ENCODE data around the gene SCAANT1. TPM values are rescaled to one million over a fixed set of nuclear protein-coding genes. Genes with fewer than 3 reads are reported as not detected.

Gene SCAANT1
- total RNA-seq, 1 donor from 2014 or later: not detected

GRCh38 chr3:63878394-63879060, 33.7 kb downstream of the SCAANT1 start:
- Mint-ChIP-seq H3K27me3 (ENCODE audit: unreplicated experiment) (no peaks in the 10 kb centered on the region), H3K4me3 (ENCODE audit: unreplicated experiment) (no peak overlapping the region), H3K36me3 (ENCODE audit: low read depth, unreplicated experiment) (no peaks in the 10 kb centered on the region), H3K9me3 (ENCODE audit: unreplicated experiment) (no peaks in the 10 kb centered on the region), H3K27ac (ENCODE audit: unreplicated experiment) (no peak overlapping the region), H3K4me1 (ENCODE audit: unreplicated experiment) (no peaks in the 10 kb centered on the region)
- TF ChIP-seq CTCF (IDR thresholded peaks at IDR 0.05; ENCODE audit: unreplicated experiment): no peak
- no peak for DNase-seq (ENCODE audit: low spot score)

- Mint-ChIP-seq H3K36me3 (ENCODE audit: low read depth, unreplicated experiment) (no peaks in the 10 kb centered on the region), H3K4me3 (ENCODE audit: unreplicated experiment) (no peak overlapping the region)
These were observed 34.3 kb downstream of the SCAANT1 start for GRCh38 chr3:63877737-63878393.

GRCh38 chr3:63876260-63876659, 35.9 kb downstream of the SCAANT1 start:
- DNase-seq (ENCODE audit: low spot score): no peak
- Mint-ChIP-seq H3K9me3 (ENCODE audit: unreplicated experiment) (no peaks in the 10 kb centered on the region), H3K27ac (ENCODE audit: unreplicated experiment) (no peak overlapping the region), H3K4me3 (ENCODE audit: unreplicated experiment) (no peak overlapping the region), H3K27me3 (ENCODE audit: unreplicated experiment) (no peaks in the 10 kb centered on the region), H3K36me3 (ENCODE audit: low read depth, unreplicated experiment) (no peaks in the 10 kb centered on the region), H3K4me1 (ENCODE audit: unreplicated experiment) (no peaks in the 10 kb centered on the region)
- TF ChIP-seq CTCF (IDR thresholded peaks at IDR 0.05; ENCODE audit: unreplicated experiment): no peak

More at GRCh38 chr3:63877737-63878393, 34.3 kb downstream of the SCAANT1 start:
- H3K9me3 Mint-ChIP-seq (ENCODE audit: unreplicated experiment): no peaks in the 10 kb centered on the region
- H3K27me3 Mint-ChIP-seq (ENCODE audit: unreplicated experiment): no peaks in the 10 kb centered on the region
- no peaks in the 10 kb centered on the region for H3K4me1 Mint-ChIP-seq (ENCODE audit: unreplicated experiment)
- no peak overlapping the region for H3K27ac Mint-ChIP-seq (ENCODE audit: unreplicated experiment)
- no peak for DNase-seq (ENCODE audit: low spot score)
- no peak for TF ChIP-seq CTCF (IDR thresholded peaks at IDR 0.05; ENCODE audit: unreplicated experiment)

- H3K4me1 Mint-ChIP-seq (ENCODE audit: unreplicated experiment): peaks cover 5% of the 10 kb centered on the region
- TF ChIP-seq CTCF (IDR thresholded peaks at IDR 0.05; ENCODE audit: unreplicated experiment): no peak
- no peak overlapping the region for H3K4me3 Mint-ChIP-seq (ENCODE audit: unreplicated experiment)
- H3K36me3 Mint-ChIP-seq (ENCODE audit: low read depth, unreplicated experiment): no peaks in the 10 kb centered on the region
- no peaks in the 10 kb centered on the region for H3K9me3 Mint-ChIP-seq (ENCODE audit: unreplicated experiment)
- no peaks in the 10 kb centered on the region for H3K27me3 Mint-ChIP-seq (ENCODE audit: unreplicated experiment)
- no peak for DNase-seq (ENCODE audit: low spot score)
- H3K27ac Mint-ChIP-seq (ENCODE audit: unreplicated experiment): no peak overlapping the region
These were observed 36.7 kb downstream of the SCAANT1 start for GRCh38 chr3:63875510-63875909.

GRCh38 chr3:63874769-63875168, 37.4 kb downstream of the SCAANT1 start:
- peaks cover 10% of the 10 kb centered on the region for H3K4me1 Mint-ChIP-seq (ENCODE audit: unreplicated experiment)

More at GRCh38 chr3:63874769-63875168, 37.4 kb downstream of the SCAANT1 start:
- H3K27me3 Mint-ChIP-seq (ENCODE audit: unreplicated experiment): no peaks in the 10 kb centered on the region
- TF ChIP-seq CTCF (IDR thresholded peaks at IDR 0.05; ENCODE audit: unreplicated experiment): no peak
- H3K4me3 Mint-ChIP-seq (ENCODE audit: unreplicated experiment): no peak overlapping the region
- DNase-seq (ENCODE audit: low spot score): no peak
- H3K27ac Mint-ChIP-seq (ENCODE audit: unreplicated experiment): no peak overlapping the region
- H3K9me3 Mint-ChIP-seq (ENCODE audit: unreplicated experiment): no peaks in the 10 kb centered on the region
- H3K36me3 Mint-ChIP-seq (ENCODE audit: low read depth, unreplicated experiment): no peaks in the 10 kb centered on the region

All from endothelial cell (in vitro differentiated cells).